ENCODE data around the gene FOXO1.

Gene FOXO1

DNA sequence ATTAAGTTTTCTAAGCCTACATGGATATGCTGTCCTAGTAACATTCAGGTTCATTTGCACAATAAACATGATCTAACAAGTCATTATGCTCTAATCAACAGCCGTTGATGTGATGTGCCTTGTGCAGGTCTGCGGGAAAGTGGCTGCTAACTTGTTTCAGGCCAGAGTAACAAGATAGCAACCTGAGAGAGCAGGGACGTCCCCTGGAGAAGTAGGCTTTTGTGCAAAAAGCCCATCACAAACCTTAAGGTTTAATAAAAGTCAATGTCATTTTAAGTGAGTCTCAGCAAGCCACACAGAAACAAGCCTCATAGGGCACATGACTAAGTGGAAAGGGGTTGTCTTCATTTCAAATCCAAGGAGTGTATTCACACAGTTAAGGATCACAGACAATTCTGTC, 17.6 kb downstream of the FOXO1 start:
- Histone ChIP-seq H3K9ac (ENCODE audit: low read length) (peak overlapping the region; percentile 16; the same call in 1 of the 2 replicates), H3K36me3 (ENCODE audit: low read length) (no peaks in the 10 kb centered on the region), H3K79me2 (ENCODE audit: insufficient read depth, low read length) (peaks cover 100% of the 10 kb centered on the region), H3K9me3 (ENCODE audit: insufficient read depth, low read length) (no peaks in the 10 kb centered on the region), H3K27me3 (ENCODE audit: low read length) (no peaks in the 10 kb centered on the region), H3F3A (ENCODE audit: insufficient read depth) (peaks cover 49% of the 10 kb centered on the region), H3K4me3 (ENCODE audit: insufficient read depth, low read length, poor library complexity, severe bottlenecking) (no peak overlapping the region), H2AFZ (ENCODE audit: low read depth, low read length, severe bottlenecking) (no peak overlapping the region), H4K20me1 (ENCODE audit: low read depth, low read length) (peaks cover 23% of the 10 kb centered on the region), H3K4me2 (ENCODE audit: low read depth, low read length, poor library complexity, severe bottlenecking) (peak overlapping the region; percentile 65), H3K27ac (ENCODE audit: low read depth, low read length) (peak overlapping the region; percentile 58), H3K9me2 (replicated peaks; ENCODE audit: insufficient read depth, low read length) (no peaks in the 10 kb centered on the region)
- TF ChIP-seq EZH2phosphoT487 (conservative IDR thresholded peaks at IDR 0.05; ENCODE audit: low read length) = no peak
- TF ChIP-seq, protein P1, sequence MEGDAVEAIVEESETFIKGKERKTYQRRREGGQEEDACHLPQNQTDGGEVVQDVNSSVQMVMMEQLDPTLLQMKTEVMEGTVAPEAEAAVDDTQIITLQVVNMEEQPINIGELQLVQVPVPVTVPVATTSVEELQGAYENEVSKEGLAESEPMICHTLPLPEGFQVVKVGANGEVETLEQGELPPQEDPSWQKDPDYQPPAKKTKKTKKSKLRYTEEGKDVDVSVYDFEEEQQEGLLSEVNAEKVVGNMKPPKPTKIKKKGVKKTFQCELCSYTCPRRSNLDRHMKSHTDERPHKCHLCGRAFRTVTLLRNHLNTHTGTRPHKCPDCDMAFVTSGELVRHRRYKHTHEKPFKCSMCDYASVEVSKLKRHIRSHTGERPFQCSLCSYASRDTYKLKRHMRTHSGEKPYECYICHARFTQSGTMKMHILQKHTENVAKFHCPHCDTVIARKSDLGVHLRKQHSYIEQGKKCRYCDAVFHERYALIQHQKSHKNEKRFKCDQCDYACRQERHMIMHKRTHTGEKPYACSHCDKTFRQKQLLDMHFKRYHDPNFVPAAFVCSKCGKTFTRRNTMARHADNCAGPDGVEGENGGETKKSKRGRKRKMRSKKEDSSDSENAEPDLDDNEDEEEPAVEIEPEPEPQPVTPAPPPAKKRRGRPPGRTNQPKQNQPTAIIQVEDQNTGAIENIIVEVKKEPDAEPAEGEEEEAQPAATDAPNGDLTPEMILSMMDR (IDR thresholded peaks at IDR 0.05; ENCODE audit: insufficient read depth, low read length, poor library complexity, severe bottlenecking) = no peak

DNA sequence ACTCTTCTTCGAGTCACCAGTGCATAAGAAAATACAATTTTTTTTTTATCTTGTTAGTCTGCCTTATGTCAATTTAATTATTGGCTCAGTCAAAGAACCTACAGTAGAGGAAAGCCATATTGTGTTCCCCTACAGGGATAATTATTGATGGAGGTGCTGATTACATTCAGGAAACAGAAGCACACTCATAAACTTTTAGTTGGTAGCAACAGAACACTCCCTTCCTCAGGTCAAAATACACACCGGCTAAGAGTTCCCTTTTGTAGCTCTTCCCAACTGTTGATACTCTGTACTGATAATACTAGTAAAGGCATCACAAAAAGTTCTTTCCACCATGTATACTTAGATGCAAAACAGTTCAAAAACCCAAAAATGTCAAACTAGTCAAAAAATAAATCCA, 18.4 kb downstream of the FOXO1 start:
- Histone ChIP-seq H3F3A (ENCODE audit: insufficient read depth) (peaks cover 44% of the 10 kb centered on the region), H3K36me3 (ENCODE audit: low read length) (no peaks in the 10 kb centered on the region), H3K4me3 (ENCODE audit: insufficient read depth, low read length, poor library complexity, severe bottlenecking) (no peak overlapping the region), H3K27ac (ENCODE audit: low read depth, low read length) (peak overlapping the region; percentile 58), H3K9me3 (ENCODE audit: insufficient read depth, low read length) (no peaks in the 10 kb centered on the region), H2AFZ (ENCODE audit: low read depth, low read length, severe bottlenecking) (no peak overlapping the region), H3K79me2 (ENCODE audit: insufficient read depth, low read length) (peaks cover 100% of the 10 kb centered on the region), H3K27me3 (ENCODE audit: low read length) (no peaks in the 10 kb centered on the region), H4K20me1 (ENCODE audit: low read depth, low read length) (peaks cover 23% of the 10 kb centered on the region), H3K9me2 (replicated peaks; ENCODE audit: insufficient read depth, low read length) (no peaks in the 10 kb centered on the region), H3K4me2 (ENCODE audit: low read depth, low read length, poor library complexity, severe bottlenecking) (peak overlapping the region; percentile 65), H3K9ac (ENCODE audit: low read length) (0 out of 2 replicates have a peak overlapping the region, but pooled peaks have one; percentile 16)
- TF ChIP-seq, protein P1 (IDR thresholded peaks at IDR 0.05; ENCODE audit: insufficient read depth, low read length, poor library complexity, severe bottlenecking) = no peak
- TF ChIP-seq EZH2phosphoT487 (conservative IDR thresholded peaks at IDR 0.05; ENCODE audit: low read length) = no peak

DNA sequence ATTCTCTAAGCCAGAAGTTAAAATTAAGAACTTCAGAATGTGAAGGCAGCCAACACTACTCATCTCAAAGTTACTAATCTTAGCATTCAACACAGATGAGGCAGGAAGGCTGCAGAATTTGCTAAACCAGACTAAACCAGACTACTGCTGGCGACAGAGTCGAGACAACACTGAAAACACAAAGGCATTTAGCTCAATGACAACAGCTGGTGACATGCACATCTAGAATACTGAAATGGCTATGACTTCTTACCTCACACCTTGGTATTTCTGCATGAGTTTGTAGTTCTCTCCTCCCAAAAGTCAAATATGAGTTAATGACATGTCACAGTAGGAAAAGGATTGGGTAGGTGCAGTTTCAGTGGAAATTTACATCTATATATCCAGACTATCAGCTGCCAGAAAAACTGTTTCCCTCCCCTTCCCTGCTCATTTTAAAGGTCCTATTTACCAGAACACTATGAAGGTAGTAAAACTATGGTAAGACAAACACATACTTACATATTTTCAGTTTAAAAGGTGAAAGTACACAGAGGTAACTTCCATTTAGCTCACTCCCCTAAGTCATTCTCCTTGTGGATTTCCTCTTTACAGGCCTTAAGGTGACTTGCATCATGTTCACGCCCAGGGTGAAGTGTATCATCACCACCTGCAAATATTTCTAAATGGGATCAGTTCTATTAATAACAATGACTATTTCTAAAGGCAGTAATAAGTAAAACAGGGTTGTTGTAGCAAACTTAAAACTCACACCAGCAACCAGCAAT, 21.4 kb downstream of the FOXO1 start:
- peaks cover 100% of the 10 kb centered on the region for H3K79me2 ChIP-seq (ENCODE audit: insufficient read depth, low read length)

More for the DNA sequence above, 21.4 kb downstream of the FOXO1 start:
- H3K4me2 ChIP-seq (ENCODE audit: low read depth, low read length, poor library complexity, severe bottlenecking) = peak overlapping the region; percentile 65
- H3F3A ChIP-seq (ENCODE audit: insufficient read depth) = peaks cover 39% of the 10 kb centered on the region
- H2AFZ ChIP-seq (ENCODE audit: low read depth, low read length, severe bottlenecking) = no peak overlapping the region
- no peaks in the 10 kb centered on the region for H3K27me3 ChIP-seq (ENCODE audit: low read length)
- TF ChIP-seq, protein P1 (IDR thresholded peaks at IDR 0.05; ENCODE audit: insufficient read depth, low read length, poor library complexity, severe bottlenecking) = no peak
- H3K9me3 ChIP-seq (ENCODE audit: insufficient read depth, low read length) = no peaks in the 10 kb centered on the region
- no peaks in the 10 kb centered on the region for H3K36me3 ChIP-seq (ENCODE audit: low read length)
- no peaks in the 10 kb centered on the region for H3K9me2 ChIP-seq (replicated peaks; ENCODE audit: insufficient read depth, low read length)
- H3K27ac ChIP-seq (ENCODE audit: low read depth, low read length) = peak overlapping the region; percentile 58
- H4K20me1 ChIP-seq (ENCODE audit: low read depth, low read length) = peaks cover 29% of the 10 kb centered on the region
- peak overlapping the region; percentile 36 for H3K9ac ChIP-seq (ENCODE audit: low read length)
- H3K4me3 ChIP-seq (ENCODE audit: insufficient read depth, low read length, poor library complexity, severe bottlenecking) = peak overlapping the region; percentile 28

Data from SU-DHL-6 (cell line).